Stimulated activated CD8-positive, alpha-beta memory T cell treated with anti-CD3 and anti-CD28 coated beads, Interleukin-4, amount 100 ng/mL, for 48 hours (primary cell): Measurements from ENCODE around the gene SRCIN1.
A peak's percentile ranks its signal among the peaks of the same experiment; 100 is the strongest.
"Not testable (repeated sequence)": the region's sequence is repeated elsewhere in the genome, so short reads cannot be mapped to it uniquely, and the experiment has no call there.

ENCODE experiments used
- DNase-seq: peaks from one replicate; pipeline ENCODE4 v3.0.0-alpha.2; 2020

Gene SRCIN1

GRCh38 chr17:38507436-38507835 is 98.3 kb downstream of the SRCIN1 start:
- DNase-seq, result no peak

GRCh38 chr17:38504216-38504615 is 101.5 kb downstream of the SRCIN1 start:
- DNase-seq, result no peak

- not testable (repeated sequence) for DNase-seq
Measured at GRCh38 chr17:38503286-38503913, 102.4 kb downstream of the SRCIN1 start.

GRCh38 chr17:38501718-38502117 is 104.0 kb downstream of the SRCIN1 start:
- DNase-seq, result not testable (repeated sequence)

GRCh38 chr17:38499230-38499629 is 106.5 kb downstream of the SRCIN1 start:
- not testable (repeated sequence) for DNase-seq

- no peak for DNase-seq
Measured at GRCh38 chr17:38498353-38498752, 107.4 kb downstream of the SRCIN1 start.

GRCh38 chr17:38497656-38498055 is 108.1 kb downstream of the SRCIN1 start:
- DNase-seq, result not testable (repeated sequence)

GRCh38 chr17:38494152-38494551 is 111.6 kb downstream of the SRCIN1 start:
- DNase-seq, result not testable (repeated sequence)

GRCh38 chr17:38492067-38493040 is 113.4 kb downstream of the SRCIN1 start:
- peak; percentile 97 for DNase-seq

- not testable (repeated sequence) for DNase-seq
Measured at GRCh38 chr17:38491346-38492066, 114.2 kb downstream of the SRCIN1 start.

GRCh38 chr17:38489774-38490173 is 116.0 kb downstream of the SRCIN1 start:
- not testable (repeated sequence) for DNase-seq

GRCh38 chr17:38485681-38486298 is 120.0 kb downstream of the SRCIN1 start:
- DNase-seq, result peak; percentile 30

GRCh38 chr17:38485146-38485468 is 120.6 kb downstream of the SRCIN1 start:
- no peak for DNase-seq

- peak; percentile 82 for DNase-seq
Measured at GRCh38 chr17:38484242-38485145, 121.3 kb downstream of the SRCIN1 start.

- not testable (repeated sequence) for DNase-seq
Measured at GRCh38 chr17:38482700-38483043, 123.1 kb downstream of the SRCIN1 start.

GRCh38 chr17:38482039-38482699 is 123.6 kb downstream of the SRCIN1 start:
- DNase-seq, result not testable (repeated sequence)
